K562 (cell line): ENCODE measurements around the gene TRMT2A. TPM values are rescaled to one million over a fixed set of nuclear protein-coding genes. Genes with fewer than 3 reads are reported as not detected.

Source experiments
- CTBP1 ChIP-seq: fragments of 450-650 bp; IDR thresholded peaks from 2 replicates; pipeline ENCODE4 v1.6.1; 2016; ENCODE audit warnings: borderline replicate concordance
- HDAC2 ChIP-seq: fragments of 450-650 bp; IDR thresholded peaks from 2 replicates; pipeline ENCODE4 v1.6.1; 2016; ENCODE audit warnings: mild to moderate bottlenecking
- KAT2B ChIP-seq: IDR thresholded peaks from one replicate; pipeline ENCODE4 v1.6.1; 2012; ENCODE audit warnings: low read depth, mild to moderate bottlenecking, control low read depth, inconsistent platforms, low read length, moderate library complexity
- KDM5B ChIP-seq: fragments of 200-600 bp; sonication (generic); IDR thresholded peaks from 2 replicates; pipeline ENCODE4 v1.6.1; 2012; ENCODE audit warnings: low read depth, mild to moderate bottlenecking, moderate library complexity, low read length, control low read depth, inconsistent platforms; ENCODE audit not compliant: insufficient replicate concordance
- KLF10 ChIP-seq: fragments of 250-450 bp; sonication (Bioruptor Pico); IDR thresholded peaks from 2 replicates; pipeline ENCODE4 v1.6.1; 2021; ENCODE audit warnings: matching md5 sums
- MYBL2 ChIP-seq, 2 experiments: fragments of 450-650 bp in 1 of 2; sonication (generic) in 1 of 2; formaldehyde crosslinking in 1 of 2; IDR thresholded peaks; 2 replicates each; pipeline versions ENCODE4 v1.6.1 to v1.8.1; 2017 to 2022; ENCODE audit warnings: borderline replicate concordance in 1 of 2, inconsistent platforms in 1 of 2, low read depth in 1 of 2, mild to moderate bottlenecking in 1 of 2, missing genetic modification reagents in 1 of 2, moderate library complexity in 1 of 2
- MYC ChIP-seq, 2 experiments: fragments of 250-450 bp in 1 of 2; sonication (Bioruptor Pico) in 1 of 2; IDR thresholded peaks; 2 replicates each; pipeline versions ENCODE4 v1.5.1 to v1.6.1; 2012 to 2021; ENCODE audit warnings: low read depth in 2 of 2, borderline replicate concordance in 1 of 2, improper control_type of control experiment in 1 of 2, low read length in 1 of 2, mild to moderate bottlenecking in 1 of 2, moderate library complexity in 1 of 2
- NR2C1 ChIP-seq, 2 experiments: fragments of 450-650 bp; IDR thresholded peaks; 2 replicates each; pipeline ENCODE4 v1.6.1; 2017; ENCODE audit warnings: mild to moderate bottlenecking in 2 of 2, antibody characterized with exemption in 1 of 2, inconsistent platforms in 1 of 2, missing compliant biosample characterization in 1 of 2, missing genetic modification characterization in 1 of 2
- POLR2H ChIP-seq: IDR thresholded peaks from 2 replicates; pipeline ENCODE4 v1.6.1; 2016; ENCODE audit warnings: missing genetic modification characterization, low read depth, mild to moderate bottlenecking, control low read depth, missing compliant biosample characterization, moderate library complexity
- RUNX1 ChIP-seq: sonication (generic); IDR thresholded peaks from 2 replicates; pipeline ENCODE4 v1.6.1; 2016; ENCODE audit warnings: antibody characterized with exemption, low read depth
- TAL1 ChIP-seq: fragments of 450-650 bp; IDR thresholded peaks from 2 replicates; pipeline ENCODE4 v1.6.1; 2016; ENCODE audit warnings: mild to moderate bottlenecking
- ZFP36 ChIP-seq: fragments of 150-350 bp; IDR thresholded peaks from 2 replicates; pipeline ENCODE4 v1.6.1; 2018; ENCODE audit warnings: low read length, low read depth; ENCODE audit not compliant: partially characterized antibody
- ZNF263 ChIP-seq: sonication (generic); formaldehyde crosslinking; IDR thresholded peaks from 2 replicates; pipeline ENCODE4 v1.8.0; 2022; ENCODE audit warnings: mild to moderate bottlenecking, missing genetic modification reagents, borderline replicate concordance
- polyA plus RNA-seq, 8 experiments: library from polyadenylated mRNA; depleted of rRNA in 4 of 8; stranded (reverse) in 5 of 8; unstranded in 3 of 8; fragments of >200 nt; fragmentation: Nextera tagmentation in 2 of 8; fragmentation: Illumina TruSeq in 1 of 8; extraction: Ambion mirVana in 2 of 8; extraction: Trizol in 1 of 8; gene quantifications; 2 replicates each; pipeline versions ENCODE4 v1.2.1 to v1.2.3, GENCODE V29; 2011 to 2014; ENCODE audit warnings: inconsistent platforms in 1 of 8, missing spikeins in 1 of 8
- total RNA-seq, 7 experiments: library from RNA; depleted of rRNA in 6 of 7; stranded (reverse); fragments of >200 nt in 6 of 7; fragmentation: Illumina TruSeq in 2 of 7; extraction: Trizol in 2 of 7; gene quantifications; 2 replicates each; pipeline versions ENCODE4 v1.2.1 to v1.2.3, GENCODE V29; 2011 to 2021; ENCODE audit warnings: low replicate concordance in 1 of 7
- TF ChIP-seq, protein P1 (sequence below): fragments of 150-350 bp; IDR thresholded peaks from 2 replicates; pipeline ENCODE4 v1.6.1; 2014; ENCODE audit warnings: low read depth, mild to moderate bottlenecking, low read length, borderline replicate concordance
- TF ChIP-seq, protein P2 (sequence below): fragments of 450-650 bp; formaldehyde crosslinking; IDR thresholded peaks from 2 replicates; pipeline ENCODE4 v1.4.0; 2022; ENCODE audit warnings: mild to moderate bottlenecking, moderate library complexity
- TF ChIP-seq, protein P3 (sequence below): sonication (generic); formaldehyde crosslinking; IDR thresholded peaks from 2 replicates; pipeline ENCODE4 v1.9.0; 2022; ENCODE audit warnings: mild to moderate bottlenecking, missing genetic modification reagents
- TF ChIP-seq, protein P4 (sequence below): fragments of 250-450 bp; sonication (Bioruptor Pico); IDR thresholded peaks from 2 replicates; pipeline ENCODE4 v1.8.0; 2021; ENCODE audit warnings: borderline replicate concordance, mild to moderate bottlenecking, moderate library complexity; ENCODE audit not compliant: poor library complexity, severe bottlenecking
- TF ChIP-seq, protein P5 (sequence below): fragments of 450-650 bp; formaldehyde crosslinking; IDR thresholded peaks from 2 replicates; pipeline ENCODE4 v1.4.0; 2020; ENCODE audit warnings: mild to moderate bottlenecking, moderate library complexity

TRMT2A gene
- total and polyA plus RNA-seq, 9 of the 15 experiments (the other 6 are each of a cell fraction or from before 2014, with no cell fraction given) = 1.6 to 265 (median 140) TPM

DNA sequence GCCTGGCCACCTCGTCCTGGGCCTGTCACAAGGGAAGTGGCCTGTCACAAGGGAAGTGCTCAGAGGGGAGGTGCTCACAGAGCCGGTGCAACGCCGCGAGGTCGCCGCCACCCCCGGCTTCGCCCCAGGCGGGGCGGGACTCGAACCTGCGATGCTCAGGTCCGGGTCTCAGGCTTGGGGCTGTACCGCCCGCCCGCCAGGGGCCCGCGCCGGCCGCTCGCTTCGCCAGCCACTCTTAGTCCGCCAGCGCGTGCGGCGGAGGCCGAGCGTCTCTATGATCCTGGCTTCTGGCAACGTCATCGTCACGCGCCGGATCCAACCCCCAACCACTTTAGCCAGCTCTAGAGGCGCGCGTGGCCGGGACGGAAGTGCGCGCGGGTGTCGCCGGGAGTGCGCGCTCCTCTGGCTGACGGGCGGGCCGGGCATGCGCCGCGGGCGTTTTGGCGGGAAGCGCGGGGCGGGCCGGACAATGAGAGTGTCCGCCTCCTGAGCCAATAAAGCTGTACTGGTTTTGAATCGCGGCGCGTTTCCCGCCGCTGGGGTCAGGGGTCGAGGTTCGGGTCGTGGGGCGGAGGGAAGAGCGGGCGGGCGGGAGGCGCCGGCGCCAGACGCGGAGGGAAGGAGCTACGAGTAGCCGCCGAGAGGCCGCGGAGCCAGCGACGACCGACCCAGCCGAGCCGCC lies at the start of gene TRMT2A (continued):
- peak; percentile 32 for TF ChIP-seq ZFP36
- TF ChIP-seq TAL1 = no peak
- TF ChIP-seq KAT2B = peak; percentile 99
- no peak for TF ChIP-seq KLF10 (CRISPR knock-in tag)
- no peak for TF ChIP-seq NR2C1 (IDR thresholded peaks at IDR 0.05)
- TF ChIP-seq NR2C1 (tag; IDR thresholded peaks at IDR 0.05) = no peak
- TF ChIP-seq, protein P1, sequence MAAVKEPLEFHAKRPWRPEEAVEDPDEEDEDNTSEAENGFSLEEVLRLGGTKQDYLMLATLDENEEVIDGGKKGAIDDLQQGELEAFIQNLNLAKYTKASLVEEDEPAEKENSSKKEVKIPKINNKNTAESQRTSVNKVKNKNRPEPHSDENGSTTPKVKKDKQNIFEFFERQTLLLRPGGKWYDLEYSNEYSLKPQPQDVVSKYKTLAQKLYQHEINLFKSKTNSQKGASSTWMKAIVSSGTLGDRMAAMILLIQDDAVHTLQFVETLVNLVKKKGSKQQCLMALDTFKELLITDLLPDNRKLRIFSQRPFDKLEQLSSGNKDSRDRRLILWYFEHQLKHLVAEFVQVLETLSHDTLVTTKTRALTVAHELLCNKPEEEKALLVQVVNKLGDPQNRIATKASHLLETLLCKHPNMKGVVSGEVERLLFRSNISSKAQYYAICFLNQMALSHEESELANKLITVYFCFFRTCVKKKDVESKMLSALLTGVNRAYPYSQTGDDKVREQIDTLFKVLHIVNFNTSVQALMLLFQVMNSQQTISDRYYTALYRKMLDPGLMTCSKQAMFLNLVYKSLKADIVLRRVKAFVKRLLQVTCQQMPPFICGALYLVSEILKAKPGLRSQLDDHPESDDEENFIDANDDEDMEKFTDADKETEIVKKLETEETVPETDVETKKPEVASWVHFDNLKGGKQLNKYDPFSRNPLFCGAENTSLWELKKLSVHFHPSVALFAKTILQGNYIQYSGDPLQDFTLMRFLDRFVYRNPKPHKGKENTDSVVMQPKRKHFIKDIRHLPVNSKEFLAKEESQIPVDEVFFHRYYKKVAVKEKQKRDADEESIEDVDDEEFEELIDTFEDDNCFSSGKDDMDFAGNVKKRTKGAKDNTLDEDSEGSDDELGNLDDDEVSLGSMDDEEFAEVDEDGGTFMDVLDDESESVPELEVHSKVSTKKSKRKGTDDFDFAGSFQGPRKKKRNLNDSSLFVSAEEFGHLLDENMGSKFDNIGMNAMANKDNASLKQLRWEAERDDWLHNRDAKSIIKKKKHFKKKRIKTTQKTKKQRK = peak; percentile 63; the same call in 1 of the 2 replicates
- TF ChIP-seq, protein P2, sequence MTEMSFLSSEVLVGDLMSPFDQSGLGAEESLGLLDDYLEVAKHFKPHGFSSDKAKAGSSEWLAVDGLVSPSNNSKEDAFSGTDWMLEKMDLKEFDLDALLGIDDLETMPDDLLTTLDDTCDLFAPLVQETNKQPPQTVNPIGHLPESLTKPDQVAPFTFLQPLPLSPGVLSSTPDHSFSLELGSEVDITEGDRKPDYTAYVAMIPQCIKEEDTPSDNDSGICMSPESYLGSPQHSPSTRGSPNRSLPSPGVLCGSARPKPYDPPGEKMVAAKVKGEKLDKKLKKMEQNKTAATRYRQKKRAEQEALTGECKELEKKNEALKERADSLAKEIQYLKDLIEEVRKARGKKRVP (CRISPR knock-in tag) = peak; percentile 4; the same call in 1 of the 2 replicates
- peak; percentile 80; the same call in 1 of the 2 replicates for TF ChIP-seq HDAC2
- TF ChIP-seq, protein P3, sequence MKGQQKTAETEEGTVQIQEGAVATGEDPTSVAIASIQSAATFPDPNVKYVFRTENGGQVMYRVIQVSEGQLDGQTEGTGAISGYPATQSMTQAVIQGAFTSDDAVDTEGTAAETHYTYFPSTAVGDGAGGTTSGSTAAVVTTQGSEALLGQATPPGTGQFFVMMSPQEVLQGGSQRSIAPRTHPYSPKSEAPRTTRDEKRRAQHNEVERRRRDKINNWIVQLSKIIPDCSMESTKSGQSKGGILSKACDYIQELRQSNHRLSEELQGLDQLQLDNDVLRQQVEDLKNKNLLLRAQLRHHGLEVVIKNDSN (CRISPR knock-in tag) = no peak
- TF ChIP-seq, protein P4, sequence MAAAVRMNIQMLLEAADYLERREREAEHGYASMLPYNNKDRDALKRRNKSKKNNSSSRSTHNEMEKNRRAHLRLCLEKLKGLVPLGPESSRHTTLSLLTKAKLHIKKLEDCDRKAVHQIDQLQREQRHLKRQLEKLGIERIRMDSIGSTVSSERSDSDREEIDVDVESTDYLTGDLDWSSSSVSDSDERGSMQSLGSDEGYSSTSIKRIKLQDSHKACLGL (CRISPR knock-in tag) = peak; percentile 82
- TF ChIP-seq ZNF263 (CRISPR knock-in tag) = no peak
- TF ChIP-seq, protein P5, sequence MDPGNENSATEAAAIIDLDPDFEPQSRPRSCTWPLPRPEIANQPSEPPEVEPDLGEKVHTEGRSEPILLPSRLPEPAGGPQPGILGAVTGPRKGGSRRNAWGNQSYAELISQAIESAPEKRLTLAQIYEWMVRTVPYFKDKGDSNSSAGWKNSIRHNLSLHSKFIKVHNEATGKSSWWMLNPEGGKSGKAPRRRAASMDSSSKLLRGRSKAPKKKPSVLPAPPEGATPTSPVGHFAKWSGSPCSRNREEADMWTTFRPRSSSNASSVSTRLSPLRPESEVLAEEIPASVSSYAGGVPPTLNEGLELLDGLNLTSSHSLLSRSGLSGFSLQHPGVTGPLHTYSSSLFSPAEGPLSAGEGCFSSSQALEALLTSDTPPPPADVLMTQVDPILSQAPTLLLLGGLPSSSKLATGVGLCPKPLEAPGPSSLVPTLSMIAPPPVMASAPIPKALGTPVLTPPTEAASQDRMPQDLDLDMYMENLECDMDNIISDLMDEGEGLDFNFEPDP (CRISPR knock-in tag) = no peak
- peak; percentile 91 for TF ChIP-seq KDM5B
- TF ChIP-seq MYC (IDR thresholded peaks at IDR 0.05; ENCODE audit: low read depth, low read length) = peak; percentile 100
- no peak; the same call in 1 of the 2 replicates for TF ChIP-seq MYC (CRISPR knock-in tag; IDR thresholded peaks at IDR 0.05; ENCODE audit: borderline replicate concordance, low read depth)
- no peak for TF ChIP-seq MYBL2 (IDR thresholded peaks at IDR 0.05; ENCODE audit: low read depth)
- TF ChIP-seq MYBL2 (CRISPR knock-in tag; IDR thresholded peaks at IDR 0.05; ENCODE audit: borderline replicate concordance) = no peak
- no peak for TF ChIP-seq POLR2H (tag)
- TF ChIP-seq RUNX1 = no peak
- no peak for TF ChIP-seq CTBP1
